Retinal pigment epithelial cell (primary cell): ENCODE results near the gene ERMN.

Experiments used
- DNase-seq: peaks from one replicate; pipeline ENCODE4 v3.0.0-alpha.2; 2010; ENCODE audit warnings: low read depth
- H3K4me3 ChIP-seq: 2 replicates; pipeline ENCODE4 v1.5.1; 2011; ENCODE audit warnings: mild to moderate bottlenecking, low read length, control low read depth, moderate library complexity
- CTCF ChIP-seq: conservative IDR thresholded peaks from 2 replicates; pipeline ENCODE4 v1.5.1; 2011; ENCODE audit warnings: low read depth, low read length, control low read depth, inconsistent platforms

The ERMN gene

DNA sequence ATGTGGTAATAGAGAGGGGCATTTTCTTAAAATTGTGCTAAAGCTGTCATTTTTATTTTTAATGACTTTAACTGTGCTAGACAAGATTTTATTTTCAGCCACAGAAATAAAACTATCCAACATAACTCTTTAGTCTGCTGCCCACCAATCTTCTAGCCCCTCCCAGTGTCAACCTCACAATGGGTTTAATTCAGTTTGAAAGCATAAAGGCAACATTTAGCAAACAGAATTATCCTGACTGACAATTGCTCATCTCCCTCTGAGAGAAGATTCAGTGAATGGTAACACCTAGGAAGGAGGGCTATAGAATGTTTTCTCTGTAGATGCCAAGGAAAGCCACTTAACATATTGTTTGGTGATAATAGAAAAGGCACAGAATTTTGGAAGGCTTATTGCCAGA is 5.2 kb downstream of the ERMN start:
- DNase-seq = no peak
- no peak overlapping the region for H3K4me3 ChIP-seq
- no peak for TF ChIP-seq CTCF

DNA sequence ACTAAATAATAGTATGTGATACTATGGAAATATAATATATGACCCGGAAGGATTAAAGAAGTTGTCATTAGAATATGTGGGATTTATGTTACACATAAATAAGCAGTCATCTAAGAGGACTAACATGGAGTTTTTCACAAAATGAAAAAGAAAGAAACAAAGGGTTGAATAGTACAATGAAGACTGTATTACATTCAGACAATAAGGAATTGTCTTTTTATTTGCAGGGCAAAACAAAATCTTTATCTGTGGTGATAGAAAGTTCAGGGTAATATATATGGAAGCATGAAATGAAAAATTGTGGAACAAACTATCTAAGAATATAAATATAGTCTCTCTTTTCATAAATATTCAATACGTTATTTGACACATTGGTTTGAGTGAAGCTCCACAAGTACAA is 5.8 kb downstream of the ERMN start:
- no peak for TF ChIP-seq CTCF
- H3K4me3 ChIP-seq = no peak overlapping the region
- no peak for DNase-seq

GRCh38 chr2:157318884-157319283 is 6.7 kb downstream of the ERMN start:
- TF ChIP-seq CTCF = no peak
- no peak for DNase-seq
- H3K4me3 ChIP-seq = no peak overlapping the region

DNA sequence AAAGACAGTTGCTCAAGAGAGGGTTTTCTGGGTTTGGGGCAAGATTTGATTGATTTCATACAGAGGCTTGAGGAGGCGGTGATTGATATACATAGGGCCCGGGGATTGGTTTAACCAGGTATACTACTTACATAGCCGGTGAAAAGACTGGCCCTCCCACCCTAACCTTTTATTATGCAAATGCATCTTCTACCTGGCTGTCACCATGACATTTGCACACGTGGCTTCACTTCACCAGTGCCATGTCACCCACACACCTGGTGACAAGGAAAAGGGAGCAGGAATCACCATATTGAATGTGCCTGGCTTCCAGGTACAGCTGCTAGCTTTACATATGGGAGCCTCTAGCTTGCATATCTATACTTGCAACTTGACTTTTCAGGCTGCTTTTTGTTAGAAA is 9.7 kb downstream of the ERMN start:
- TF ChIP-seq CTCF = no peak
- DNase-seq = no peak
- no peak overlapping the region for H3K4me3 ChIP-seq

DNA sequence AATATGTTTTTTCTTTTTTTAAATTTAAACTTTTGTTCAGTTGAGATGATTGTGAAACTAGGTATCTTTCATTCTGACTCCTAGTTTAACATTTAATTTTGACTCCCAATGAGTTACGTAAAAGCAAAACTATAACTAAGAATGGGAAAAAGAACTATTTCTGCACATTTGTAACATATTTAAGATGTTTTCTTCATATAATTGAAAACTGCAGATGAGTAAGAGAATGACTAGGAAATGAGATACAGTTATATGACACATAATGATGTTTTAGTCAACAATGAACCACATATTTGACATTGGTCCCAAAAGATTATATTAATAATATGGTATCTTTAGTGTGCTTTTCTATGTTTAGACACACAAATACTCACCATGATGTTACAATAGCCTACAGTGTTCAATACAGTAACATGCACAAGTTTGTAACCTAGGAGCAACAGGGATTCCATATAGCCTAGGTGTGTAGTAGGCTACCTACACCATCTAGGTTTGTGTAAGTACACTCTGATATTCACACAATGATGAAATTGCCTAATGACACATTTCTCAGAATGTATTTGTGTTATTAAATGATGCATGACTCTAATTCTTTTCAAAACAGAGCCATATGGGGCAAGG is 12.6 kb downstream of the ERMN start:
- H3K4me3 ChIP-seq = no peak overlapping the region
- TF ChIP-seq CTCF = no peak
- no peak for DNase-seq

DNA sequence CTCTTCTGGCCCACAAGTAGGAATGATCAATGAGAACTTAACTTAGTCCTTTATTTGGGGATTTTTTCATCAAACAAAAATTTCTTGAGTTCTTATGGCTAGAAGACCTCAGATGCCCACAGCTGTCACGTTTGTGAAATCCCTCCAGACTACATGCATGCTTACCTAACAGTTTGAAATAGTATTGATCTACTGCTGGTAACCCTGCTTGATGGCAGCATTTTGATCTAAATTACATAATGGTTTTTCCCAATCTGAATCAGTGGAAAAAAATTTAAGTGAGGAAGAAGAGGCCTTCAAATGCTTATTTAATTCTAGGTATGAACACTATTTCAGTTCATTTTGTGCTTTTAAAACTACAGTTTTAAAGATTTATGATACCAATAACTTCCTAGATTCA is 13.9 kb downstream of the ERMN start:
- no peak for DNase-seq
- H3K4me3 ChIP-seq = no peak overlapping the region
- TF ChIP-seq CTCF = no peak

- no peak for DNase-seq
- no peak overlapping the region for H3K4me3 ChIP-seq
Observed at GRCh38 chr2:157309878-157310277, 15.7 kb downstream of the ERMN start.

More at GRCh38 chr2:157309878-157310277, 15.7 kb downstream of the ERMN start:
- TF ChIP-seq CTCF = no peak
